K562 (cell line): Measurements from ENCODE around the gene TNRC6B. TPM values are rescaled to one million over a fixed set of nuclear protein-coding genes. Genes with fewer than 3 reads are reported as not detected.

Source experiments
- ATAC-seq: fragments of 200-7000 bp; cut with Tn5 transposase; 3 replicates; pipeline ENCODE4 v1.9.1; 2020; ENCODE audit warnings: moderate library complexity
- BruUV-seq: library from RNA; stranded (reverse); fragments of 400-500 nt; replicated peaks from 2 replicates; lab custom pipeline; 2021; lab: Mats Ljungman, UMichigan
- CTCF ChIA-PET: fragments of 300-600 bp; formaldehyde crosslinking; extraction: SDS; loops from one replicate; lab custom pipeline; 2021; ENCODE audit warnings: low intra/inter-chr PET ratio; lab: Yijun Ruan, JAX
- POLR2A ChIA-PET: fragments of 300-600, 350-650 bp; sonication (Branson Sonifier 250); formaldehyde crosslinking; extraction: SDS; loops from one replicate; lab custom pipeline; 2021; ENCODE audit warnings: antibody characterized with exemption, inconsistent platforms; lab: Yijun Ruan, JAX
- DNase-seq, 4 experiments: peaks; one replicate each; pipeline versions ENCODE4 v3.0.0 to v3.0.0-alpha.2; 2011 to 2018; ENCODE audit warnings: low spot score in 3 of 4, mixed read lengths in 3 of 4; ENCODE audit errors: extremely low read depth in 1 of 4
- FAIRE-seq: peaks from 2 replicates; lab custom pipeline; 2011; peaks lifted over from hg19 to GRCh38; lab: Jason Lieb, UNC
- H2AFZ ChIP-seq: 2 replicates; pipeline ENCODE4 v1.6.0; 2011; ENCODE audit warnings: low read depth, low read length, control low read depth, inconsistent platforms
- H3K27ac ChIP-seq: fragments of 200-600 bp; 3 replicates; pipeline ENCODE4 v1.8.0; 2011; ENCODE audit warnings: low read depth, mild to moderate bottlenecking, control low read depth, inconsistent platforms, low read length, moderate library complexity, mixed read lengths; ENCODE audit errors: extremely low read depth
- H3K27me3 ChIP-seq, 2 experiments: fragments of 300-600 bp in 1 of 2; 2 replicates in 1 of 2; 3 replicates in 1 of 2; pipeline versions ENCODE4 v1.6.0 to v1.8.0; 2011; ENCODE audit warnings: inconsistent platforms in 2 of 2, low read length in 2 of 2, mild to moderate bottlenecking in 1 of 2, mixed read lengths in 1 of 2, moderate library complexity in 1 of 2; ENCODE audit not compliant: control insufficient read depth in 2 of 2, insufficient read depth in 2 of 2
- H3K36me3 ChIP-seq: fragments of 300-600 bp; 3 replicates; pipeline ENCODE4 v1.8.0; 2011; ENCODE audit warnings: mild to moderate bottlenecking, low read length, inconsistent platforms; ENCODE audit not compliant: control insufficient read depth, insufficient read depth
- H3K4me1 ChIP-seq, 2 experiments: fragments of 200-600 bp in 1 of 2; replicated peaks in 1 of 2; 2 replicates in 1 of 2; 3 replicates in 1 of 2; pipeline versions ENCODE4 v1.5.1 to v1.8.0; 2011; ENCODE audit warnings: inconsistent platforms in 2 of 2, low read length in 2 of 2, mild to moderate bottlenecking in 1 of 2, mixed read lengths in 1 of 2, moderate library complexity in 1 of 2; ENCODE audit not compliant: control insufficient read depth in 2 of 2, insufficient read depth in 2 of 2
- H3K4me2 ChIP-seq: 2 replicates; pipeline ENCODE4 v1.6.1; 2011; ENCODE audit warnings: low read length, control low read depth, inconsistent platforms, mixed read lengths; ENCODE audit not compliant: insufficient read depth
- H3K4me3 ChIP-seq: fragments of 200-600 bp; sonication (generic), shearing (Covaris generic); 2 replicates; pipeline ENCODE4 v1.5.1; 2016; ENCODE audit warnings: control low read depth, inconsistent platforms
- H3K79me2 ChIP-seq: fragments of 200-600 bp; 3 replicates; pipeline ENCODE4 v1.8.0; 2011; ENCODE audit warnings: low read length, inconsistent platforms; ENCODE audit not compliant: control insufficient read depth, insufficient read depth
- H3K9ac ChIP-seq, 2 experiments: 2 replicates each; pipeline versions ENCODE4 v1.6.0 to v1.6.1; 2011; ENCODE audit warnings: low read depth in 2 of 2, low read length in 2 of 2, control low read depth in 1 of 2, inconsistent platforms in 1 of 2, mild to moderate bottlenecking in 1 of 2, mixed read lengths in 1 of 2; ENCODE audit not compliant: insufficient read depth in 1 of 2
- H3K9me1 ChIP-seq: one replicate; pipeline ENCODE4 v1.6.0; 2011; ENCODE audit warnings: inconsistent platforms, mild to moderate bottlenecking, low read length, moderate library complexity; ENCODE audit not compliant: control insufficient read depth, insufficient read depth
- H3K9me3 ChIP-seq: replicated peaks from 2 replicates; pipeline ENCODE4 v1.5.1; 2011; ENCODE audit warnings: low read depth, low read length, inconsistent platforms; ENCODE audit not compliant: control insufficient read depth, insufficient read depth
- H4K20me1 ChIP-seq: replicated peaks from 2 replicates; pipeline ENCODE4 v1.6.1; 2011; ENCODE audit warnings: low read length, inconsistent platforms, mixed read lengths; ENCODE audit not compliant: control insufficient read depth, insufficient read depth
- C11orf30 ChIP-seq: fragments of 450-650 bp; IDR thresholded peaks from 2 replicates; pipeline ENCODE4 v1.6.1; 2016; ENCODE audit warnings: low read depth, mild to moderate bottlenecking
- ERF ChIP-seq: fragments of 450-650 bp; formaldehyde crosslinking; IDR thresholded peaks from 2 replicates; pipeline ENCODE4 v1.4.0; 2020; ENCODE audit warnings: mild to moderate bottlenecking, mixed read lengths
- STAT5A ChIP-seq: IDR thresholded peaks from 2 replicates; pipeline ENCODE4 v1.6.1; 2012; ENCODE audit warnings: low read length, inconsistent platforms, borderline replicate concordance
- ZKSCAN1 ChIP-seq: fragments of 150-350 bp; IDR thresholded peaks from 2 replicates; pipeline ENCODE4 v1.6.1; 2016; ENCODE audit warnings: low read depth, low read length
- ZNF316 ChIP-seq: fragments of 450-650 bp; IDR thresholded peaks from 2 replicates; pipeline ENCODE4 v1.6.1; 2016
- ZNF589 ChIP-seq: fragments of 200-800 bp; sonication (Bioruptor generic); IDR thresholded peaks from 2 replicates; pipeline ENCODE4 v1.6.1; 2016; ENCODE audit warnings: low read depth, missing genetic modification characterization, missing compliant biosample characterization
- WGBS: fragments of 100-300 bp; shearing (Covaris generic); methylation state at CpG from one replicate; pipeline ENCODE4 v1.1.6; 2016; ENCODE audit warnings: low coverage, mixed read lengths; ENCODE audit not compliant: insufficient coverage; ENCODE audit errors: missing lambda C conversion rate; 5-methylcytosine and 5-hydroxymethylcytosine counted together
- in situ Hi-C: fragments of 300-500 bp; cut with MboI; formaldehyde crosslinking; loops from 4 replicates; pipeline ENCODE4 v1.15.0; 2018; ENCODE audit warnings: inconsistent platforms, mixed read lengths
- intact Hi-C: fragments of 100-400 bp; cut with micrococcal nuclease; formaldehyde crosslinking; loops from 2 replicates; pipeline ENCODE4 v1.14.2; 2022
- polyA plus RNA-seq, 8 experiments: library from polyadenylated mRNA; depleted of rRNA in 4 of 8; stranded (reverse) in 5 of 8; unstranded in 3 of 8; fragments of >200 nt; fragmentation: Nextera tagmentation in 2 of 8; fragmentation: Illumina TruSeq in 1 of 8; extraction: Ambion mirVana in 2 of 8; extraction: Trizol in 1 of 8; gene quantifications; 2 replicates each; pipeline versions ENCODE4 v1.2.1 to v1.2.3, GENCODE V29; 2011 to 2014; ENCODE audit warnings: inconsistent platforms in 1 of 8, missing spikeins in 1 of 8
- total RNA-seq, 7 experiments: library from RNA; depleted of rRNA in 6 of 7; stranded (reverse); fragments of >200 nt in 6 of 7; fragmentation: Illumina TruSeq in 2 of 7; extraction: Trizol in 2 of 7; gene quantifications; 2 replicates each; pipeline versions ENCODE4 v1.2.1 to v1.2.3, GENCODE V29; 2011 to 2021; ENCODE audit warnings: low replicate concordance in 1 of 7
- TF ChIP-seq, protein P1 (sequence below): fragments of 250-450 bp; sonication (Bioruptor Pico); IDR thresholded peaks from 2 replicates; pipeline ENCODE4 v1.5.0; 2021
- TF ChIP-seq, protein P2 (sequence below): fragments of 450-650 bp; IDR thresholded peaks from 2 replicates; pipeline ENCODE4 v1.7.1; 2018; ENCODE audit warnings: mild to moderate bottlenecking, low read depth; ENCODE audit not compliant: partially characterized antibody
- TF ChIP-seq, protein P3 (sequence below): fragments of 200-800 bp; sonication (Bioruptor generic); IDR thresholded peaks from 2 replicates; pipeline ENCODE4 v1.6.1; 2016; ENCODE audit warnings: missing genetic modification characterization, missing compliant biosample characterization

TNRC6B gene
- total and polyA plus RNA-seq, 9 of the 15 experiments (the other 6 are each of a cell fraction or from before 2014, with no cell fraction given): 0.96 to 18.8 (median 10.8) TPM

DNA sequence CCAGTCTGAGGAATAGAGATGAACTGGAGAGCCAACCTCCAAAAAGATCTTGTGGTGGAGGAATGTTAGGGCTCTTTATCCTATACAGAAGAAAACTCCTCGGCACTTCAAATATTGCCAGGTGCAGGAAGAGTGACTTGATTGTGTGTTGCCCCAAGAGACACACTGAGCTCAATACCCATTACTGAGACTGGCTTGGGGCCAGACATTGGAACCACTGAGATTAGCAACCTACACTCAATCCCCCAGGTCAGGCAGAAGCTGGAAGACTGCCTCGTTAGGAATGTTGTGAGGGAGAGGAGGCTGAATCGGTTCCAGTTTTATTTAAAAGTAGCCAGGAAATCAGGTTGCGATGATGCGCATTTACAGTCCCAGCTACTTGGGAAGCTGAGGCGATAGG lies 190.3 kb downstream of the TNRC6B start:
- Histone ChIP-seq H3K4me3 (no peak overlapping the region), H3K4me1 (peaks cover 0 to 14% of the 10 kb centered on the region in 2 experiments; a peak in 3 of 5 replicates), H3K79me2 (peaks cover 21% of the 10 kb centered on the region), H3K9ac (no peak overlapping the region), H3K36me3 (peaks cover 69% of the 10 kb centered on the region), H3K27ac (no peak overlapping the region), H3K27me3 (no peaks in the 10 kb centered on the region), H3K9me1 (no peaks in the 10 kb centered on the region), H2AFZ (no peak overlapping the region), H3K9me3 (no peaks in the 10 kb centered on the region), H4K20me1 (no peaks in the 10 kb centered on the region), H3K4me2 (no peak overlapping the region)
- DNase-seq (no peak), ATAC-seq (no peak), FAIRE-seq (no peak)
- in situ Hi-C loops: no loop called here
- CTCF ChIA-PET: no interaction called here
- POLR2A ChIA-PET: interaction anchor here (0.6 to 1.0 kb wide), 3 partner anchors 11 to 433 kb away, joined by 3 to 4 read pairs (median 3); no protein-coding TSS in a partner anchor
- 73% methylated on average over 3 of the region's 6 CpGs for WGBS
- intact Hi-C loops: no loop called here
- no TSS peak for BruUV-seq
- TF ChIP-seq, protein P1, sequence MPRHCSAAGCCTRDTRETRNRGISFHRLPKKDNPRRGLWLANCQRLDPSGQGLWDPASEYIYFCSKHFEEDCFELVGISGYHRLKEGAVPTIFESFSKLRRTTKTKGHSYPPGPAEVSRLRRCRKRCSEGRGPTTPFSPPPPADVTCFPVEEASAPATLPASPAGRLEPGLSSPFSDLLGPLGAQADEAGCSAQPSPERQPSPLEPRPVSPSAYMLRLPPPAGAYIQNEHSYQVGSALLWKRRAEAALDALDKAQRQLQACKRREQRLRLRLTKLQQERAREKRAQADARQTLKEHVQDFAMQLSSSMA: no peak
- TF ChIP-seq, protein P2, sequence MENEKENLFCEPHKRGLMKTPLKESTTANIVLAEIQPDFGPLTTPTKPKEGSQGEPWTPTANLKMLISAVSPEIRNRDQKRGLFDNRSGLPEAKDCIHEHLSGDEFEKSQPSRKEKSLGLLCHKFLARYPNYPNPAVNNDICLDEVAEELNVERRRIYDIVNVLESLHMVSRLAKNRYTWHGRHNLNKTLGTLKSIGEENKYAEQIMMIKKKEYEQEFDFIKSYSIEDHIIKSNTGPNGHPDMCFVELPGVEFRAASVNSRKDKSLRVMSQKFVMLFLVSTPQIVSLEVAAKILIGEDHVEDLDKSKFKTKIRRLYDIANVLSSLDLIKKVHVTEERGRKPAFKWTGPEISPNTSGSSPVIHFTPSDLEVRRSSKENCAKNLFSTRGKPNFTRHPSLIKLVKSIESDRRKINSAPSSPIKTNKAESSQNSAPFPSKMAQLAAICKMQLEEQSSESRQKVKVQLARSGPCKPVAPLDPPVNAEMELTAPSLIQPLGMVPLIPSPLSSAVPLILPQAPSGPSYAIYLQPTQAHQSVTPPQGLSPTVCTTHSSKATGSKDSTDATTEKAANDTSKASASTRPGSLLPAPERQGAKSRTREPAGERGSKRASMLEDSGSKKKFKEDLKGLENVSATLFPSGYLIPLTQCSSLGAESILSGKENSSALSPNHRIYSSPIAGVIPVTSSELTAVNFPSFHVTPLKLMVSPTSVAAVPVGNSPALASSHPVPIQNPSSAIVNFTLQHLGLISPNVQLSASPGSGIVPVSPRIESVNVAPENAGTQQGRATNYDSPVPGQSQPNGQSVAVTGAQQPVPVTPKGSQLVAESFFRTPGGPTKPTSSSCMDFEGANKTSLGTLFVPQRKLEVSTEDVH: no peak
- TF ChIP-seq, protein P3, sequence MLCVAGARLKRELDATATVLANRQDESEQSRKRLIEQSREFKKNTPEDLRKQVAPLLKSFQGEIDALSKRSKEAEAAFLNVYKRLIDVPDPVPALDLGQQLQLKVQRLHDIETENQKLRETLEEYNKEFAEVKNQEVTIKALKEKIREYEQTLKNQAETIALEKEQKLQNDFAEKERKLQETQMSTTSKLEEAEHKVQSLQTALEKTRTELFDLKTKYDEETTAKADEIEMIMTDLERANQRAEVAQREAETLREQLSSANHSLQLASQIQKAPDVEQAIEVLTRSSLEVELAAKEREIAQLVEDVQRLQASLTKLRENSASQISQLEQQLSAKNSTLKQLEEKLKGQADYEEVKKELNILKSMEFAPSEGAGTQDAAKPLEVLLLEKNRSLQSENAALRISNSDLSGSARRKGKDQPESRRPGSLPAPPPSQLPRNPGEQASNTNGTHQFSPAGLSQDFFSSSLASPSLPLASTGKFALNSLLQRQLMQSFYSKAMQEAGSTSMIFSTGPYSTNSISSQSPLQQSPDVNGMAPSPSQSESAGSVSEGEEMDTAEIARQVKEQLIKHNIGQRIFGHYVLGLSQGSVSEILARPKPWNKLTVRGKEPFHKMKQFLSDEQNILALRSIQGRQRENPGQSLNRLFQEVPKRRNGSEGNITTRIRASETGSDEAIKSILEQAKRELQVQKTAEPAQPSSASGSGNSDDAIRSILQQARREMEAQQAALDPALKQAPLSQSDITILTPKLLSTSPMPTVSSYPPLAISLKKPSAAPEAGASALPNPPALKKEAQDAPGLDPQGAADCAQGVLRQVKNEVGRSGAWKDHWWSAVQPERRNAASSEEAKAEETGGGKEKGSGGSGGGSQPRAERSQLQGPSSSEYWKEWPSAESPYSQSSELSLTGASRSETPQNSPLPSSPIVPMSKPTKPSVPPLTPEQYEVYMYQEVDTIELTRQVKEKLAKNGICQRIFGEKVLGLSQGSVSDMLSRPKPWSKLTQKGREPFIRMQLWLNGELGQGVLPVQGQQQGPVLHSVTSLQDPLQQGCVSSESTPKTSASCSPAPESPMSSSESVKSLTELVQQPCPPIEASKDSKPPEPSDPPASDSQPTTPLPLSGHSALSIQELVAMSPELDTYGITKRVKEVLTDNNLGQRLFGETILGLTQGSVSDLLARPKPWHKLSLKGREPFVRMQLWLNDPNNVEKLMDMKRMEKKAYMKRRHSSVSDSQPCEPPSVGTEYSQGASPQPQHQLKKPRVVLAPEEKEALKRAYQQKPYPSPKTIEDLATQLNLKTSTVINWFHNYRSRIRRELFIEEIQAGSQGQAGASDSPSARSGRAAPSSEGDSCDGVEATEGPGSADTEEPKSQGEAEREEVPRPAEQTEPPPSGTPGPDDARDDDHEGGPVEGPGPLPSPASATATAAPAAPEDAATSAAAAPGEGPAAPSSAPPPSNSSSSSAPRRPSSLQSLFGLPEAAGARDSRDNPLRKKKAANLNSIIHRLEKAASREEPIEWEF (CRISPR knock-in tag): no peak
- TF ChIP-seq STAT5A (no peak), C11orf30 (no peak), ZKSCAN1 (no peak), ZNF589 (CRISPR knock-in tag) (no peak), ERF (CRISPR knock-in tag) (no peak), ZNF316 (no peak)
